ENCODE results near the gene BSPRY. TPM values are rescaled to one million over a fixed set of nuclear protein-coding genes. Genes with fewer than 3 reads are reported as not detected.
A peak's percentile ranks its signal among the peaks of the same experiment; 100 is the strongest.

BSPRY gene
- total and polyA plus RNA-seq, 2 of the 13 experiments (the other 11 are each of a cell fraction or from before 2014, with no cell fraction given) = 0.09 to 0.26 TPM

DNA sequence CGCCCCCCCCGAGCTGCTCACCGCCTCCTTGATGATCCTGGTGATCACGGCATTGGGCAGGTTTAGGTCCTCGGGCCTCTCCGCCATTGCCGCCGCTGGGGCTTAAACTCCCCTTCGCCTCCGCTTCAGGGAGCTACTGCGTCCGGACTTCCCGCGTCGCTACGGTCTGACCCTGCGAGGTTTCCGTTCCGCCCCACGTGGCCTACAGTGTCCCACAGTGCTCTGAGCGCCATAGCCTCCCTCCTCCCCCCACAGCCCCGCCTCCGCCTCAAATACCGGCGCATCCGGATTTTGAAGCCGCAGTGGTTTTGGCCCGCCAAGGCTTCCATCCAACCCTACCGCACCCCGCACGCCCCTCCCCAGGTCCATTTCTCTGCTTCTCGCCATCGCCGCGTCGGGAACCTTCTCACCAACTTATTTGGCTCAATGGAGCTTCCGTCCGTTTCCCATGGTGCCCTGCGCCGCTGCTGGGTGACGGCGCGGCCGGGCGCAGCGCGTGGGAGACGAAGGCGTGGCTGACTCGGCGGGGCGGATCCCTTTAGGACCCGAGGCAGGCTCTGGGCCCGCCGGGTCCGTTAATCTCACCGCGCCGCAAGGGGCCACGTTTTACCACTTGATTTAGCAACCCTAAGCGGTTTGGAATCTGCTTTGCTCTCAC, 61.0 kb downstream of the BSPRY start, which contains the start of the genes C9orf43 and POLE3 (continued):
- TF ChIP-seq MAX (IDR thresholded peaks at IDR 0.05) (peak; percentile 97), NR2F6 (IDR thresholded peaks at IDR 0.05) (no peak), NR2F6 (CRISPR knock-in tag; IDR thresholded peaks at IDR 0.05) (peak; percentile 50; the same call in 1 of the 2 replicates), ZBTB46 (CRISPR knock-in tag; IDR thresholded peaks at IDR 0.05; ENCODE audit: borderline replicate concordance) (no peak), REL (CRISPR knock-in tag; conservative IDR thresholded peaks at IDR 0.05) (peak; percentile 94), NFATC3 (CRISPR knock-in tag; IDR thresholded peaks at IDR 0.05) (peak; percentile 23; the same call in 1 of the 2 replicates), FLYWCH1 (CRISPR knock-in tag; IDR thresholded peaks at IDR 0.05) (peak; percentile 69; the same call in 1 of the 2 replicates), CREB1 (IDR thresholded peaks at IDR 0.05) (peak; percentile 77), CREB1 (CRISPR knock-in tag; IDR thresholded peaks at IDR 0.05) (peak; percentile 91), AGO1 (IDR thresholded peaks at IDR 0.05; ENCODE audit: low read depth, low read length, poor library complexity, severe bottlenecking) (no peak), NR3C1 (CRISPR knock-in tag; IDR thresholded peaks at IDR 0.05) (no peak), TBX3 (IDR thresholded peaks at IDR 0.05; ENCODE audit: borderline replicate concordance) (peak; percentile 79), SMC3 (IDR thresholded peaks at IDR 0.05; ENCODE audit: low read length) (no peak), HMG20A (CRISPR knock-in tag; IDR thresholded peaks at IDR 0.05; ENCODE audit: borderline replicate concordance) (no peak), ZNF878 (CRISPR knock-in tag; IDR thresholded peaks at IDR 0.05) (no peak), ZFP36L1 (CRISPR knock-in tag; IDR thresholded peaks at IDR 0.05) (no peak), ZNF713 (CRISPR knock-in tag; IDR thresholded peaks at IDR 0.05) (no peak), HMGXB3 (CRISPR knock-in tag; IDR thresholded peaks at IDR 0.05; ENCODE audit: borderline replicate concordance) (peak; percentile 78; the same call in 1 of the 2 replicates), BCL6 (CRISPR knock-in tag; IDR thresholded peaks at IDR 0.05) (peak; percentile 34), RFXAP (CRISPR knock-in tag; IDR thresholded peaks at IDR 0.05; ENCODE audit: borderline replicate concordance) (peak; percentile 69), ZNF333 (CRISPR knock-in tag; IDR thresholded peaks at IDR 0.05; ENCODE audit: borderline replicate concordance) (peak; percentile 98; the same call in 1 of the 2 replicates)
- TF ChIP-seq, protein P1, sequence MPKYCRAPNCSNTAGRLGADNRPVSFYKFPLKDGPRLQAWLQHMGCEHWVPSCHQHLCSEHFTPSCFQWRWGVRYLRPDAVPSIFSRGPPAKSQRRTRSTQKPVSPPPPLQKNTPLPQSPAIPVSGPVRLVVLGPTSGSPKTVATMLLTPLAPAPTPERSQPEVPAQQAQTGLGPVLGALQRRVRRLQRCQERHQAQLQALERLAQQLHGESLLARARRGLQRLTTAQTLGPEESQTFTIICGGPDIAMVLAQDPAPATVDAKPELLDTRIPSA (CRISPR knock-in tag; IDR thresholded peaks at IDR 0.05; ENCODE audit: borderline replicate concordance) = peak; percentile 75; the same call in 1 of the 2 replicates
- TF ChIP-seq, protein P2, sequence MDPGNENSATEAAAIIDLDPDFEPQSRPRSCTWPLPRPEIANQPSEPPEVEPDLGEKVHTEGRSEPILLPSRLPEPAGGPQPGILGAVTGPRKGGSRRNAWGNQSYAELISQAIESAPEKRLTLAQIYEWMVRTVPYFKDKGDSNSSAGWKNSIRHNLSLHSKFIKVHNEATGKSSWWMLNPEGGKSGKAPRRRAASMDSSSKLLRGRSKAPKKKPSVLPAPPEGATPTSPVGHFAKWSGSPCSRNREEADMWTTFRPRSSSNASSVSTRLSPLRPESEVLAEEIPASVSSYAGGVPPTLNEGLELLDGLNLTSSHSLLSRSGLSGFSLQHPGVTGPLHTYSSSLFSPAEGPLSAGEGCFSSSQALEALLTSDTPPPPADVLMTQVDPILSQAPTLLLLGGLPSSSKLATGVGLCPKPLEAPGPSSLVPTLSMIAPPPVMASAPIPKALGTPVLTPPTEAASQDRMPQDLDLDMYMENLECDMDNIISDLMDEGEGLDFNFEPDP (CRISPR knock-in tag; conservative IDR thresholded peaks at IDR 0.05) = no peak
